ENCODE data around the gene COL4A2. TPM values are rescaled to one million over a fixed set of nuclear protein-coding genes. Genes with fewer than 3 reads are reported as not detected.
A peak's percentile ranks its signal among the peaks of the same experiment; 100 is the strongest.

The COL4A2 gene
- total RNA-seq = 91.2 TPM
- long read RNA-seq, full-length matches to known transcripts = 58 of 210 reads
- long read RNA-seq, partial matches to known transcripts = 141 of 210 reads
- long read RNA-seq, other reads (novel, unspliced or antisense) = 11 of 210 reads

GRCh38 chr13:110306960-110307766 is at the start of gene COL4A2, which contains the start of gene COL4A1:
TSS of gene COL4A2 (plus strand) at chr13:110307284. CDS start at chr13:110307904, 620 bp downstream.
TSS of gene COL4A1 (minus strand) at chr13:110307157. CDS start at chr13:110307027, 130 bp downstream.
- intact Hi-C loops (cut with DNase I) = loop anchor here (5.0 kb wide), 2 partner anchors 85 to 105 kb away; no protein-coding TSS in a partner anchor
- peak; percentile 89 for DNase-seq
- ATAC-seq (ENCODE audit: poor library complexity) = peak; percentile 84

GRCh38 chr13:110257408-110257807 is 49.7 kb upstream of the COL4A2 start:
- intact Hi-C loops (cut with DNase I) = loop anchor here (5.0 kb wide), 1 partner anchor 45 kb away; no protein-coding TSS in a partner anchor
- DNase-seq (no peak), ATAC-seq (ENCODE audit: poor library complexity) (no peak)

GRCh38 chr13:110258876-110259631 is 48.0 kb upstream of the COL4A2 start:
- intact Hi-C loops (cut with DNase I) = loop anchor here (5.0 kb wide), 1 partner anchor 43 kb away; no protein-coding TSS in a partner anchor
- DNase-seq = no peak
- no peak for ATAC-seq (ENCODE audit: poor library complexity)

DNA sequence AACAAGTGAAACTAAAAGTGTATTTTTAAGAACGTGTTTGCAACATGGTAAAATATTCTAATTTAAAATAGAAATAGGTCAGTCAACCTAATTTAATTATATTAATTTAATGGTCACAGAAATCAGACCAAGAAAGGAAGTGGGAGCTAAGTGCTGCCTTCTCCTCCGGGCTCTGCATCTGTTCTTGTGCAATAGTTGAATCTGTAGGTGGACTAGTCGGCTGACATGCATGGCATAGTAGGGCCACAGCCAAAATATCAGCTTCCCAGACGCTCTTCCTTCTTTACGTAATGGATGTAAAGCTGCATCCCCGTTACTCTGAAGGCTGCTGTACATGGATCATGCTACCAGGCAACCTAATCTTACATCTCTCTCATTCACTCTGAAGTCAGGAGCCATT is 47.4 kb upstream of the COL4A2 start:
- ATAC-seq (ENCODE audit: poor library complexity) (no peak), DNase-seq (no peak)
- intact Hi-C loops (cut with DNase I) = loop anchor here (5.0 kb wide), 1 partner anchor 43 kb away; no protein-coding TSS in a partner anchor

- DNase-seq (no peak), ATAC-seq (ENCODE audit: poor library complexity) (no peak)
- intact Hi-C loops (cut with DNase I) = no loop called here
Observed at GRCh38 chr13:110261166-110262081, 45.7 kb upstream of the COL4A2 start.

GRCh38 chr13:110262082-110262436 is 45.0 kb upstream of the COL4A2 start:
- intact Hi-C loops (cut with DNase I) = no loop called here
- DNase-seq = no peak
- no peak for ATAC-seq (ENCODE audit: poor library complexity)

- ATAC-seq (ENCODE audit: poor library complexity) (peak; percentile 73), DNase-seq (no peak)
- intact Hi-C loops (cut with DNase I) = no loop called here
Observed at GRCh38 chr13:110262508-110263291, 44.4 kb upstream of the COL4A2 start.

- DNase-seq (no peak), ATAC-seq (ENCODE audit: poor library complexity) (no peak)
- intact Hi-C loops (cut with DNase I) = no loop called here
Observed at GRCh38 chr13:110263404-110263803, 43.7 kb upstream of the COL4A2 start.

DNA sequence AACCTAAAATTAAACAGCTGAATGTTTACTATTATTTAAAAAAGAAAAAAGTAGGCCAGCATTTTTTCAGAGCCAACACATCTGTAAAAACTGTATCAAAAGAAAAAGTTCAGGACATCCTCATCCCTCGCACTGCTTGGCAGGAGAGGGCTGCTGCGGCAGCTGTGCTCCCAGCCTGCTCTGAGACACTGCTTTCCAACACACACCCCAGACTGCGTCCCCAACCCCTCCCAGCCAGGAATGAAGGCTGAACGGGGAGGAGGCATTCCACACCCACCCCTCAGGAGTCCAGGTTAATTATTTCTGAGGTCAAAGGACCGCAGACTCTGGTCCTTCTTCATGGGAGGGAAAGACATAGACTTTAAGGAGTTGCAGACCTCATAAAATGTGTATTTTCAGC is 43.2 kb upstream of the COL4A2 start:
- intact Hi-C loops (cut with DNase I) = no loop called here
- DNase-seq (peak; percentile 69), ATAC-seq (ENCODE audit: poor library complexity) (peak; percentile 73)

- DNase-seq = no peak
- intact Hi-C loops (cut with DNase I) = no loop called here
- no peak for ATAC-seq (ENCODE audit: poor library complexity)
Observed at GRCh38 chr13:110264685-110265275, 42.3 kb upstream of the COL4A2 start.

DNA sequence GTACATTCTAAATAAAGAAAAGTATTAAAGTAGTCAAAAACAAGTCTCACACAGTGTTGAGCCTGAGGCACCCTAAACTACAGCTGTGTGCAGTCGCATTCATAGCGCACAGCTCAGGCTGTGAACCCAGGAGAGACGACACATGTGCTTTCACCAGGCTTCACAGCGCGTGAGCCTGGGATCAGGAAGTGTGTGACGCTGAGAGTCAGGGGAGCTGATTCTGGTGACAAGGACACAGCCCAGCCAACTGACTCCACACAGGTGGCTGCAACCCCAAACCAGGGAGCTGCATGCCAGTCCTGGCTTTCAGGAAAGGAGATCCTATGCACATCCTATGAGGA is 41.8 kb upstream of the COL4A2 start:
- intact Hi-C loops (cut with DNase I) = no loop called here

GRCh38 chr13:110265682-110266430 is 41.2 kb upstream of the COL4A2 start:
- ATAC-seq (ENCODE audit: poor library complexity) (peak; percentile 3), DNase-seq (peak; percentile 78)
- intact Hi-C loops (cut with DNase I) = no loop called here

More for the DNA sequence above, 41.8 kb upstream of the COL4A2 start:
- ATAC-seq (ENCODE audit: poor library complexity) = no peak
- DNase-seq = no peak

GRCh38 chr13:110266431-110266809 is 40.7 kb upstream of the COL4A2 start:
- ATAC-seq (ENCODE audit: poor library complexity) = no peak
- intact Hi-C loops (cut with DNase I) = no loop called here
- no peak for DNase-seq

DNA sequence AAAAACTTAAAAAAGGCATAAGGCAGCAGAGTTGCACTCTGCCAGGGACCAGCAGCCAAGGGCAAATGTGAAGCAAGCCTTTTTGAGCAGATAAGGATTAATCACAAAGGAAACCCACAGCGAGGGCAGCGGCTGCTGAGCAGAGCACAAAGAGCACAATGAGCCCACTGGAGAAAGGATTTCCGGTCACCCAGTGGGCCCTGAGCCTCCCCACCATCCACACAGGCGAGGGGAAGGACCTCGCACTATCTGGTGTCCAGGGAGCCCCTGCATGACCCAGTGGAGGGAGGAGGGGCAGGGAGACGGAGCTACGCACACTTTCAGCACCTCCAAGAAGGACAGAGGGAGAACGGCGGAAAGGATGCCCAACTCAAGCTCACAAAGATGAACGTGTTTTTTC is 40.1 kb upstream of the COL4A2 start:
- no peak for ATAC-seq (ENCODE audit: poor library complexity)
- no peak for DNase-seq
- intact Hi-C loops (cut with DNase I) = no loop called here

DNA sequence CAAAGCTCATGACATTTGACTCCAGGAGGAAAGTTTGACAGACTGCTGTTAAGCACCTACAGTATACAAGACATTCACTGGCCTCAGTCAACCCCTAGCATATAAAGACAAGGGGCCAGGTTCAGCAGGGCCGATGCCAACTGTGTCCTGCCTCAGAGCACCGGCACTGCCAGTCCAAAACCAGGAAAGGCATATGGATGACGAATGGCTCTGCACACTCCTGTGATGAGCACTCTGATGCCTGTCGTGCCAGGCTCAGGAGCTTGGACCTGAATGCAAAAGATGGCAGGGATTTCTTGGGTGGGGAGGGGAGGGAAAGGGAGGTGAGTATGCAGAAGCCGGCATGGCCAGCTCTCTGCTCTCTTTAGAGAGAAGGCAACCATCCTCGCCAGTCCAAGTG is 39.0 kb upstream of the COL4A2 start:
- ATAC-seq (ENCODE audit: poor library complexity) (no peak), DNase-seq (no peak)
- intact Hi-C loops (cut with DNase I) = no loop called here

GRCh38 chr13:110268576-110269185 is 38.4 kb upstream of the COL4A2 start:
- DNase-seq (no peak), ATAC-seq (ENCODE audit: poor library complexity) (no peak)
- intact Hi-C loops (cut with DNase I) = no loop called here

Data from Right ventricle myocardium superior (tissue), 1 donor.